Large intestine (tissue), 3 donors: ENCODE results near the gene GNS. TPM values are rescaled to one million over a fixed set of nuclear protein-coding genes. Genes with fewer than 3 reads are reported as not detected.

Source experiments
- DNase-seq, 2 donors: peaks; one replicate each; pipeline versions ENCODE4 v3.0.0 to v3.0.0-alpha.2; 2013
- H3K27ac ChIP-seq: one replicate; pipeline ENCODE4 v1.5.1; 2013; ENCODE audit warnings: low read length
- H3K27me3 ChIP-seq: 2 replicates; pipeline ENCODE4 v1.6.1; 2013; ENCODE audit warnings: low read length; ENCODE audit not compliant: control insufficient read depth, insufficient read depth
- H3K36me3 ChIP-seq: 2 replicates; pipeline ENCODE4 v1.6.1; 2013; ENCODE audit warnings: low read length; ENCODE audit not compliant: control insufficient read depth, insufficient read depth
- H3K4me1 ChIP-seq: one replicate; pipeline ENCODE4 v1.6.1; 2013; ENCODE audit warnings: low read length; ENCODE audit not compliant: control insufficient read depth, insufficient read depth
- H3K4me3 ChIP-seq: one replicate; pipeline ENCODE4 v1.5.1; 2013; ENCODE audit warnings: low read length
- H3K9me3 ChIP-seq: one replicate; pipeline ENCODE4 v1.6.1; 2013; ENCODE audit warnings: mild to moderate bottlenecking, low read depth, low read length, moderate library complexity; ENCODE audit not compliant: control insufficient read depth
- WGBS: methylation state at CpG from one replicate; pipeline ENCODE4 v1.1.5; 2013; ENCODE audit warnings: low lambda C conversion rate; ENCODE audit not compliant: insufficient coverage; 5-methylcytosine and 5-hydroxymethylcytosine counted together
- polyA plus RNA-seq: library from polyadenylated mRNA; unstranded; fragments of 120-200 nt; gene quantifications from one replicate; pipeline ENCODE4 v1.2.1, GENCODE V29; 2013

GNS gene
- polyA plus RNA-seq, 1 donor, result 337 TPM

DNA sequence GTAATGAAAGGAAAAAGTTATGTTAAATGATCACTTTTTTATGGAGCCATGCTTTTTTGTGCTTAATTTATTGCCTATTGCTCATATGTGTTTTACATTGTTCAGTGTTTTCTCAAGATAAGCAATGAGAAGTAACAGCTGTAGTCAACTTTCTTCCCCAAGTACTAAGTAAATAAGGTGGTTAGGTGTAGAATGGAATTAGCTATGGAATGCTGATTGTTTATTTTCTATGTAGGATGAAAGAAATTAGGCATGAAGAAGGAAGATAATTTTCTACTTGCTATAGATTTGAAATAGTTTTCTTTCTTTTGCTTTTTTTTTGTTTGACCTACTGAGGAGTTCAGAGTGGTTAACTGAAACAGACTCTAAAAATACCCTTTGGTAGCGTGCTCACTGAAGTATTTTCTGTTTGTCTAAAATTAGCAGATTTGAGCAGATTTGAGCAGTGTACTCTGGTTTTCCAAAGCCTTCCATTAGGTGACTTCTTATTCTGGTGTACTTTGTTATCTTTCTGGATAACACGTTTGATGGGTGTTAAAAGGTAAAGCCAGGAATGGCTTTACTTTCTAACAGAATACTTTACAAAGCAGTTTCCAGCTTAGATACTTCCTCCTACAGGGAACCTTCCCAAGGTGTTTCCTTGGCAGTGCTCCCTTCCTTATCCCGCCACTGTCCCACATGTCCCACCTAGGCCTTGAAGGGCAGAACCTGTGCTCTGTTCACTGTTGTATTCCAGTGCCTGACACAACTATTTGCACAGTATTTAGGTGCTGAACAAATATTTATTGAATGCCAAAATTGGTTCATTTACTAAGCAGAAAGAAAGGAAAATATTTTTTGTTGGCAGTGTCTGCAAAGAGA is 92.9 kb downstream of the GNS start:
- H3K36me3 ChIP-seq, result no peaks in the 10 kb centered on the region
- no peak overlapping the region for H3K4me3 ChIP-seq
- H3K27ac ChIP-seq, result no peak overlapping the region
- H3K9me3 ChIP-seq, result no peaks in the 10 kb centered on the region
- DNase-seq, result no peak
- H3K4me1 ChIP-seq, result peaks cover 46% of the 10 kb centered on the region
- WGBS, result 40% methylated on average over 1 of the region's 3 CpGs
- no peaks in the 10 kb centered on the region for H3K27me3 ChIP-seq

DNA sequence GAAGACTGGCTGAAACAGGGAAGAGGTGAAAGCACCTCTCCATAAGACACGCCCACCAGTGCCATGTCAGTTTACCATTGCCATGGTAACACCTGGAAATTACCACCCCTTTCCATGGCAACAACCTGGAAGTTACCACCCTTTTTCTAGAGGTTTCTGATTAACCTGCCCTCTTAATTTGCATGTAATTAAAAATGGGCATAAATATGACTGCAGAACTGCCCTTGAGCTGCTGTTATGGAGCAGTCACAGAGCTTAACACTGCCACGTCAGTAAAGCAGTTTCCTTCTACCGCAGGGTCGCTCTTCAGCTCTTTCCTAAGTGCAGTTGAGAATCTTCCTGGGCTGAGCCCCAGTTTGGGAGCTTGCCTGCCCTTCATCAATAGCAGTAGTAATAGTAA is 93.7 kb downstream of the GNS start:
- H3K4me1 ChIP-seq, result peaks cover 38% of the 10 kb centered on the region
- WGBS, result no CpG with 5 or more reads among the region's 4 CpGs
- no peak for DNase-seq

More for the DNA sequence above, 93.7 kb downstream of the GNS start:
- no peaks in the 10 kb centered on the region for H3K9me3 ChIP-seq
- H3K27ac ChIP-seq, result no peak overlapping the region
- H3K36me3 ChIP-seq, result no peaks in the 10 kb centered on the region
- no peaks in the 10 kb centered on the region for H3K27me3 ChIP-seq
- H3K4me3 ChIP-seq, result no peak overlapping the region

Other genes starting within 250 kb of the GNS start
- 27.8 TPM for gene RASSF3, start 148.9 kb downstream of the GNS start, polyA plus RNA-seq
- gene TBC1D30, start 65.2 kb upstream of the GNS start, polyA plus RNA-seq, result 14.3 TPM